ENCODE data around the gene AVPR1A. TPM values are rescaled to one million over a fixed set of nuclear protein-coding genes. Genes with fewer than 3 reads are reported as not detected.

The AVPR1A gene
- total and polyA plus RNA-seq, 12 donors = 0.66 to 3.3 (median 1.5) TPM

GRCh38 chr12:63152321-63152700 is 1.3 kb upstream of the AVPR1A start:
- H3K27me3 ChIP-seq = peaks cover 8 to 80% (median 55%) of the 10 kb centered on the region in 7 donors
- H3K4me1 ChIP-seq = peaks cover 0 to 31% (median 23%) of the 10 kb centered on the region in 9 donors
- peak overlapping the region in 7 of 10 donors; percentile 49 to 60 (median 56) for H3K4me3 ChIP-seq
- DNase-seq = no peak
- no peaks in the 10 kb centered on the region for H3K9me3 ChIP-seq
- TF ChIP-seq, protein P1, sequence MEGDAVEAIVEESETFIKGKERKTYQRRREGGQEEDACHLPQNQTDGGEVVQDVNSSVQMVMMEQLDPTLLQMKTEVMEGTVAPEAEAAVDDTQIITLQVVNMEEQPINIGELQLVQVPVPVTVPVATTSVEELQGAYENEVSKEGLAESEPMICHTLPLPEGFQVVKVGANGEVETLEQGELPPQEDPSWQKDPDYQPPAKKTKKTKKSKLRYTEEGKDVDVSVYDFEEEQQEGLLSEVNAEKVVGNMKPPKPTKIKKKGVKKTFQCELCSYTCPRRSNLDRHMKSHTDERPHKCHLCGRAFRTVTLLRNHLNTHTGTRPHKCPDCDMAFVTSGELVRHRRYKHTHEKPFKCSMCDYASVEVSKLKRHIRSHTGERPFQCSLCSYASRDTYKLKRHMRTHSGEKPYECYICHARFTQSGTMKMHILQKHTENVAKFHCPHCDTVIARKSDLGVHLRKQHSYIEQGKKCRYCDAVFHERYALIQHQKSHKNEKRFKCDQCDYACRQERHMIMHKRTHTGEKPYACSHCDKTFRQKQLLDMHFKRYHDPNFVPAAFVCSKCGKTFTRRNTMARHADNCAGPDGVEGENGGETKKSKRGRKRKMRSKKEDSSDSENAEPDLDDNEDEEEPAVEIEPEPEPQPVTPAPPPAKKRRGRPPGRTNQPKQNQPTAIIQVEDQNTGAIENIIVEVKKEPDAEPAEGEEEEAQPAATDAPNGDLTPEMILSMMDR (IDR thresholded peaks at IDR 0.05) = peak in 2 of 9 donors; percentile 5 to 8
- peak overlapping the region in 2 of 10 donors; percentile 33 to 58 for H3K27ac ChIP-seq
- peak in 3 of 8 donors; percentile 15 to 29 (median 19) for ATAC-seq
- H3K36me3 ChIP-seq = no peaks in the 10 kb centered on the region
- intact Hi-C loops (cut with DNase I) = loop anchor here in 1 of 10 donors (5.0 kb wide), 1 partner anchor 155 kb away; no protein-coding TSS in a partner anchor
- WGBS, 2 donors = 13 to 15% methylated on average over 7 of the region's 7 CpGs

DNA sequence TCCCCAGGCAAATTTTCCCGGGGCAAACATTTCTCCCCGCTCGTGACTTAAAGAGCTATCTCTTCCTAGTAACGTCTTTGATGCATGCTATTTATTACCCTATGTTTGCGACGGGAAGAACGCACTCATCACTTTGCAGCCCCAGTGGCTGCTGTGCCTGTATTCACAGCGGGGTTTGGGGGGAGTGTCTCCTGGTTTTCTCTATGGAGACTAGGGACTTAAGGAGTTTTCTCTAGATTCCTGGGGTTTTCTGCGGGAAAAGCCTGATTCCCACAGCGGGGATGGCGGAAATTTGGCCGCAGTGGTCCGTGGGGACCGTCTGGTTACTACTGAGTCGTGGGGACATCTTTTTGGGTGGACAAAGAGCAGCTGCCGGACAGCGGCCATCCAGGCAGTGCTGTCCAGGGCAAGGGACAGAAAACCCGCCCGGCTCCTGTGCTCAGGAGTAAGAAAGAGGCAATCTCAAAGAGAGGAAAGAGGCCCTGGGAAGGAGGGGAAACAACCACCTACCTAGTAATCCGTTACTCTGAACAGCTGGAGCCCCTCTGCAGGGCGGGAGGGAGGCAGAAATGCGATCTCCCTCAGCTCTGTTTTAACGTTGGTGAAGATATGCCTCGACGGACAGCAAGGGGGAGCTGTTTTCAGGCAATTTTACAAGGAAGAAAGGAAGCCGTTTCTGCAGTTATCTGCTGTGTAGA is 771 bp upstream of the AVPR1A start:
- Histone ChIP-seq H3K27ac (peak overlapping the region in 7 of 10 donors; percentile 1 to 58 (median 51)), H3K36me3 (no peaks in the 10 kb centered on the region), H3K27me3 (peaks cover 8 to 80% (median 55%) of the 10 kb centered on the region in 7 donors), H3K9me3 (no peaks in the 10 kb centered on the region), H3K4me3 (peak overlapping the region; percentile 22 to 60 (median 52)), H3K4me1 (peaks cover 0 to 31% (median 23%) of the 10 kb centered on the region in 9 donors)
- TF ChIP-seq, protein P1 (IDR thresholded peaks at IDR 0.05) = peak; percentile 53 to 83 (median 71)
- DNase-seq (peak; percentile 15 to 21), ATAC-seq (peak; percentile 67 to 78 (median 72))
- WGBS, 2 donors = 0% methylated on average over 26 of the region's 26 CpGs
- intact Hi-C loops (cut with DNase I) = loop anchor here in 1 of 10 donors (5.0 kb wide), 1 partner anchor 156 kb away; no protein-coding TSS in a partner anchor

- TF ChIP-seq, protein P1 (IDR thresholded peaks at IDR 0.05) = no peak
- Histone ChIP-seq H3K27ac (peak overlapping the region; percentile 5 to 68 (median 51)), H3K4me1 (peaks cover 0 to 31% (median 23%) of the 10 kb centered on the region in 9 donors), H3K27me3 (peaks cover 8 to 88% (median 55%) of the 10 kb centered on the region in 7 donors), H3K9me3 (no peaks in the 10 kb centered on the region), H3K4me3 (peak overlapping the region; percentile 22 to 60 (median 52)), H3K36me3 (no peaks in the 10 kb centered on the region)
- WGBS, 2 donors = 3 to 5% methylated on average over 75 of the region's 75 CpGs
- peak in 5 of 8 donors; percentile 12 to 62 (median 13) for ATAC-seq
- intact Hi-C loops (cut with DNase I) = loop anchor here in 1 of 10 donors (5.0 kb wide), 1 partner anchor 157 kb away; no protein-coding TSS in a partner anchor
- DNase-seq = peak; percentile 3 to 14
Measured at GRCh38 chr12:63149909-63150712, 890 bp downstream of the AVPR1A start.

DNA sequence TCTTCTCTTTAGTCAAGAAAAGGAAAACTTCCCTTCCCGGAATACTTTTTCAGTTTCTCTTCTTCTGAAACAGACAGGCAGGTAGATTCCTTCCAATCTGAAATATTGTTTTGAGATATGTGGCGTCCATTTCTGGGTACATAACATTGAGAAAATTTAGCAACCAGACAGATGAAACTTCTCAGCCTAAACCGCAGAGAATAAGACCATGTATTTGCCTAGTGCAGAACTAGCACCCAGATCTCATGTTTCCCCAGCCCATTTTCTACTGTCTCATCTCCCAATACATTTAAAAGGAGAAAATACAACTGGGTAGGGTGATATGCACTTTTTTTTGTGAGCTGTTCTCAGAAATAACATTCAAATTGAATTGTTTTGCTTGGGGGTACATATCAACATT is 6.4 kb downstream of the AVPR1A start:
- Histone ChIP-seq H3K36me3 (no peaks in the 10 kb centered on the region), H3K4me3 (peak overlapping the region in 2 of 10 donors; percentile 3 to 6), H3K4me1 (no peaks in the 10 kb centered on the region), H3K27ac (no peak overlapping the region), H3K27me3 (peaks cover 0 to 36% (median 17%) of the 10 kb centered on the region in 7 donors), H3K9me3 (no peaks in the 10 kb centered on the region)
- ATAC-seq (no peak), DNase-seq (no peak)
- TF ChIP-seq, protein P1 (IDR thresholded peaks at IDR 0.05) = no peak
- 78 to 79% methylated on average over 3 of the region's 3 CpGs for WGBS, 2 donors
- intact Hi-C loops (cut with DNase I) = no loop called here
